Sigmoid colon (tissue), 4 donors: ENCODE results near the gene STRA6.

Experiments
- EP300 ChIP-seq, 4 donors: sonication (generic); formaldehyde crosslinking; IDR thresholded peaks; one replicate each; pipeline ENCODE4 v1.6.1; 2017; ENCODE audit warnings: antibody characterized with exemption in 4 of 4
- POLR2AphosphoS5 ChIP-seq, 4 donors: sonication (generic); formaldehyde crosslinking; IDR thresholded peaks; one replicate each; pipeline ENCODE4 v1.6.1; 2017; ENCODE audit warnings: antibody characterized with exemption in 4 of 4
- TF ChIP-seq, protein P1 (sequence below), 4 experiments: fragments of 450-650 bp in 3 of 4; fragments of 200-600 bp in 1 of 4; IDR thresholded peaks; one replicate each; pipeline ENCODE4 v1.5.1; 2016 to 2019; ENCODE audit warnings: antibody characterized with exemption in 4 of 4, mild to moderate bottlenecking in 3 of 4, moderate library complexity in 2 of 4

DNA sequence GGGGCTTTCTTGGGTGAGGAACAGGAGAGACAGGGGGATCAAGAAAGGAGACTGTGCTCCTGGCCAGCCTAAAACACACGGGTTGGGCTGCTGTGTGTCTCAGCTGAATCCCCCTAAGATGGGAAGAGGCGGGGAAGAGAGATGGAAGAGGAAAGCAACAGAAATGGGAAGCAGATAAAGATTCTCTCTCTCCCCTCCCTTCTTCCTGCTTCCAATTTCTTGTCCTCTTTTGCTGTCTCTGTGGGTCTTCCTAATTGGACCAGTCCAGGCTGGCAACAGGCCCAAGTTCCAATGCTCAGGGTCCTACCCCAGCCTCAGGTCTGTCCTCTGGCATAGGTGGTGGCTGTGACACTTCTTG, 65.1 kb downstream of the STRA6 start:
- no peak for TF ChIP-seq POLR2AphosphoS5 (IDR thresholded peaks at IDR 0.05)
- TF ChIP-seq, protein P1, sequence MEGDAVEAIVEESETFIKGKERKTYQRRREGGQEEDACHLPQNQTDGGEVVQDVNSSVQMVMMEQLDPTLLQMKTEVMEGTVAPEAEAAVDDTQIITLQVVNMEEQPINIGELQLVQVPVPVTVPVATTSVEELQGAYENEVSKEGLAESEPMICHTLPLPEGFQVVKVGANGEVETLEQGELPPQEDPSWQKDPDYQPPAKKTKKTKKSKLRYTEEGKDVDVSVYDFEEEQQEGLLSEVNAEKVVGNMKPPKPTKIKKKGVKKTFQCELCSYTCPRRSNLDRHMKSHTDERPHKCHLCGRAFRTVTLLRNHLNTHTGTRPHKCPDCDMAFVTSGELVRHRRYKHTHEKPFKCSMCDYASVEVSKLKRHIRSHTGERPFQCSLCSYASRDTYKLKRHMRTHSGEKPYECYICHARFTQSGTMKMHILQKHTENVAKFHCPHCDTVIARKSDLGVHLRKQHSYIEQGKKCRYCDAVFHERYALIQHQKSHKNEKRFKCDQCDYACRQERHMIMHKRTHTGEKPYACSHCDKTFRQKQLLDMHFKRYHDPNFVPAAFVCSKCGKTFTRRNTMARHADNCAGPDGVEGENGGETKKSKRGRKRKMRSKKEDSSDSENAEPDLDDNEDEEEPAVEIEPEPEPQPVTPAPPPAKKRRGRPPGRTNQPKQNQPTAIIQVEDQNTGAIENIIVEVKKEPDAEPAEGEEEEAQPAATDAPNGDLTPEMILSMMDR (IDR thresholded peaks at IDR 0.05): no peak
- TF ChIP-seq EP300 (IDR thresholded peaks at IDR 0.05): no peak
